Panc1 (cell line): ENCODE measurements around the gene CRTAC1.

Experiments used
- POLR2AphosphoS5 ChIP-seq: IDR thresholded peaks from 2 replicates; pipeline ENCODE4 v1.6.1; 2012; ENCODE audit warnings: mild to moderate bottlenecking, low read depth, low read length, moderate library complexity
- REST ChIP-seq, 2 experiments: IDR thresholded peaks; 2 replicates each; pipeline ENCODE4 v1.6.1; 2011 to 2012; ENCODE audit warnings: low read depth in 2 of 2, control low read depth in 1 of 2, low read length in 1 of 2, mild to moderate bottlenecking in 1 of 2, moderate library complexity in 1 of 2; ENCODE audit not compliant: insufficient read depth in 1 of 2
- TCF7L2 ChIP-seq: IDR thresholded peaks from 2 replicates; pipeline ENCODE4 v1.6.1; 2011; ENCODE audit warnings: mild to moderate bottlenecking, low read depth, low read length, inconsistent platforms
- TF ChIP-seq, protein P1 (sequence below): fragments of 450-650 bp; IDR thresholded peaks from 2 replicates; pipeline ENCODE4 v1.5.1; 2017; ENCODE audit warnings: mild to moderate bottlenecking

- TF ChIP-seq, protein P1, sequence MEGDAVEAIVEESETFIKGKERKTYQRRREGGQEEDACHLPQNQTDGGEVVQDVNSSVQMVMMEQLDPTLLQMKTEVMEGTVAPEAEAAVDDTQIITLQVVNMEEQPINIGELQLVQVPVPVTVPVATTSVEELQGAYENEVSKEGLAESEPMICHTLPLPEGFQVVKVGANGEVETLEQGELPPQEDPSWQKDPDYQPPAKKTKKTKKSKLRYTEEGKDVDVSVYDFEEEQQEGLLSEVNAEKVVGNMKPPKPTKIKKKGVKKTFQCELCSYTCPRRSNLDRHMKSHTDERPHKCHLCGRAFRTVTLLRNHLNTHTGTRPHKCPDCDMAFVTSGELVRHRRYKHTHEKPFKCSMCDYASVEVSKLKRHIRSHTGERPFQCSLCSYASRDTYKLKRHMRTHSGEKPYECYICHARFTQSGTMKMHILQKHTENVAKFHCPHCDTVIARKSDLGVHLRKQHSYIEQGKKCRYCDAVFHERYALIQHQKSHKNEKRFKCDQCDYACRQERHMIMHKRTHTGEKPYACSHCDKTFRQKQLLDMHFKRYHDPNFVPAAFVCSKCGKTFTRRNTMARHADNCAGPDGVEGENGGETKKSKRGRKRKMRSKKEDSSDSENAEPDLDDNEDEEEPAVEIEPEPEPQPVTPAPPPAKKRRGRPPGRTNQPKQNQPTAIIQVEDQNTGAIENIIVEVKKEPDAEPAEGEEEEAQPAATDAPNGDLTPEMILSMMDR: no peak
- TF ChIP-seq POLR2AphosphoS5: no peak
- no peak for TF ChIP-seq TCF7L2
- no peak for TF ChIP-seq REST (IDR thresholded peaks at IDR 0.05; ENCODE audit: insufficient read depth in 1 of 2, low read depth in 2 of 2, low read length in 1 of 2)
These were observed 48.6 kb downstream of the CRTAC1 start for GRCh38 chr10:97981816-97982215.
